Amniotic epithelial cell (primary cell): Measurements from ENCODE around the gene UBE2L3.
"Not testable (repeated sequence)": the region's sequence is repeated elsewhere in the genome, so short reads cannot be mapped to it uniquely, and the experiment has no call there.

Experiments
- DNase-seq: peaks from one replicate; pipeline ENCODE4 v3.0.0-alpha.2; 2010; ENCODE audit warnings: low read depth

Gene UBE2L3

GRCh38 chr22:21571679-21572078, 4.2 kb downstream of the UBE2L3 start:
- no peak for DNase-seq

- no peak for DNase-seq
Observed at GRCh38 chr22:21573293-21573734, 5.8 kb downstream of the UBE2L3 start.

- DNase-seq: no peak
Observed at GRCh38 chr22:21573750-21574494, 6.4 kb downstream of the UBE2L3 start.

GRCh38 chr22:21579474-21579851, 11.9 kb downstream of the UBE2L3 start:
- DNase-seq: no peak

- DNase-seq: not testable (repeated sequence)
Observed at GRCh38 chr22:21580623-21581007, 13.1 kb downstream of the UBE2L3 start.

- not testable (repeated sequence) for DNase-seq
Observed at GRCh38 chr22:21581009-21581713, 13.6 kb downstream of the UBE2L3 start.

GRCh38 chr22:21582801-21583740, 15.6 kb downstream of the UBE2L3 start:
- no peak for DNase-seq

GRCh38 chr22:21585389-21585788, 17.9 kb downstream of the UBE2L3 start:
- DNase-seq: no peak

- peak; percentile 85 for DNase-seq
Observed at GRCh38 chr22:21587803-21588611, 20.5 kb downstream of the UBE2L3 start.

- peak; percentile 64 for DNase-seq
Observed at GRCh38 chr22:21589396-21589795, 21.9 kb downstream of the UBE2L3 start.

- no peak for DNase-seq
Observed at GRCh38 chr22:21590809-21591641, 23.5 kb downstream of the UBE2L3 start.

- DNase-seq: no peak
Observed at GRCh38 chr22:21591695-21592094, 24.2 kb downstream of the UBE2L3 start.

GRCh38 chr22:21592422-21592821, 24.9 kb downstream of the UBE2L3 start:
- no peak for DNase-seq

- DNase-seq: no peak
Observed at GRCh38 chr22:21593406-21594232, 26.1 kb downstream of the UBE2L3 start.

GRCh38 chr22:21594865-21595452, 27.4 kb downstream of the UBE2L3 start:
- peak; percentile 55 for DNase-seq

- DNase-seq: not testable (repeated sequence)
Observed at GRCh38 chr22:21596356-21597135, 29.0 kb downstream of the UBE2L3 start.

GRCh38 chr22:21598302-21598701, 30.8 kb downstream of the UBE2L3 start:
- DNase-seq: no peak
